SK-N-MC (cell line): ENCODE results near the gene UBE2Q1.

Source experiments
- EZH2 ChIP-seq: fragments of 200-600 bp; sonication (generic); IDR thresholded peaks from one replicate; pipeline ENCODE4 v1.6.1; 2017; ENCODE audit warnings: antibody characterized with exemption
- FOXP2 ChIP-seq: optimal IDR thresholded peaks from 2 replicates; pipeline ENCODE3; 2011; ENCODE audit warnings: mild to moderate bottlenecking, moderate library complexity; ENCODE audit not compliant: insufficient read depth; ENCODE audit errors: extremely low read length, control extremely low read depth
- POLR2AphosphoS5 ChIP-seq: IDR thresholded peaks from 2 replicates; pipeline ENCODE4 v1.6.1; 2012; ENCODE audit warnings: mild to moderate bottlenecking, low read depth, low read length, borderline replicate concordance

DNA sequence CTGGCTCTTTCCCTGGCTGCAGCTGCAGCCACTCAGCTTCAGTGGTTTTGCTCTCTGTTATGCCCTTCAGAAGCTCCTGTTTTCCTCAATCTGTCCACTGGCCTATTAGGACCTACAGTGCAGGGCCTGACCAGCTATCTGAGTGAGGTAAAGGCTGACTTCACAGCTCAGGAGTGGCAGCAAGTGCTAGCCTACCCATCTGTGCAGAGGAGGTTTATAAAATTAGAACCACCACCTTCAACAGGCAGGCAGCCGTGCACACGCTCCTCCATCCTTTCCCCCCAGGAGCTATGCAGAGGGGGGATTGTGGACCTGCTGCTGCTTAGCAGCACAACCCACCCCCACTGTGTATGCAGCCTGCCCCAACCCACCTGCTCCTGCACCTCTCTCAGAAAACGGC lies 41.2 kb upstream of the UBE2Q1 start:
- TF ChIP-seq POLR2AphosphoS5: no peak
- no peak for TF ChIP-seq EZH2
- no peak for TF ChIP-seq FOXP2
